DOHH2 (cell line): ENCODE results near the gene DAP.

ENCODE experiments used
- CTCF ChIP-seq: fragments of 200-600 bp; sonication (generic); IDR thresholded peaks from one replicate; pipeline ENCODE4 v1.5.1; 2014; ENCODE audit warnings: antibody characterized with exemption, mild to moderate bottlenecking, low read depth, low read length; ENCODE audit not compliant: poor library complexity, severe bottlenecking
- EZH2phosphoT487 ChIP-seq: fragments of 200-600 bp; sonication (generic); IDR thresholded peaks from 2 replicates; pipeline ENCODE4 v1.6.1; 2017; ENCODE audit warnings: borderline replicate concordance, mild to moderate bottlenecking, antibody characterized with exemption, low read length, moderate library complexity, mixed read lengths

- no peak for TF ChIP-seq CTCF
- no peak for TF ChIP-seq EZH2phosphoT487
These were observed 17.3 kb upstream of the DAP start for GRCh38 chr5:10778179-10778910.
